ENCODE measurements around the gene FTSJ3. TPM values are rescaled to one million over a fixed set of nuclear protein-coding genes. Genes with fewer than 3 reads are reported as not detected.

Gene FTSJ3
- total and polyA plus RNA-seq, 2 of the 13 experiments (the other 11 are each of a cell fraction or from before 2014, with no cell fraction given) = 26.0 to 64.2 TPM

GRCh38 chr17:63841350-63842172 lies 14.1 kb upstream of the FTSJ3 start (continued):
- TF ChIP-seq SMAD3 (CRISPR knock-in tag; IDR thresholded peaks at IDR 0.05) = no peak
- TF ChIP-seq ZNF44 (CRISPR knock-in tag; IDR thresholded peaks at IDR 0.05) = peak; percentile 68; the same call in 1 of the 2 replicates
- TF ChIP-seq, protein P1, sequence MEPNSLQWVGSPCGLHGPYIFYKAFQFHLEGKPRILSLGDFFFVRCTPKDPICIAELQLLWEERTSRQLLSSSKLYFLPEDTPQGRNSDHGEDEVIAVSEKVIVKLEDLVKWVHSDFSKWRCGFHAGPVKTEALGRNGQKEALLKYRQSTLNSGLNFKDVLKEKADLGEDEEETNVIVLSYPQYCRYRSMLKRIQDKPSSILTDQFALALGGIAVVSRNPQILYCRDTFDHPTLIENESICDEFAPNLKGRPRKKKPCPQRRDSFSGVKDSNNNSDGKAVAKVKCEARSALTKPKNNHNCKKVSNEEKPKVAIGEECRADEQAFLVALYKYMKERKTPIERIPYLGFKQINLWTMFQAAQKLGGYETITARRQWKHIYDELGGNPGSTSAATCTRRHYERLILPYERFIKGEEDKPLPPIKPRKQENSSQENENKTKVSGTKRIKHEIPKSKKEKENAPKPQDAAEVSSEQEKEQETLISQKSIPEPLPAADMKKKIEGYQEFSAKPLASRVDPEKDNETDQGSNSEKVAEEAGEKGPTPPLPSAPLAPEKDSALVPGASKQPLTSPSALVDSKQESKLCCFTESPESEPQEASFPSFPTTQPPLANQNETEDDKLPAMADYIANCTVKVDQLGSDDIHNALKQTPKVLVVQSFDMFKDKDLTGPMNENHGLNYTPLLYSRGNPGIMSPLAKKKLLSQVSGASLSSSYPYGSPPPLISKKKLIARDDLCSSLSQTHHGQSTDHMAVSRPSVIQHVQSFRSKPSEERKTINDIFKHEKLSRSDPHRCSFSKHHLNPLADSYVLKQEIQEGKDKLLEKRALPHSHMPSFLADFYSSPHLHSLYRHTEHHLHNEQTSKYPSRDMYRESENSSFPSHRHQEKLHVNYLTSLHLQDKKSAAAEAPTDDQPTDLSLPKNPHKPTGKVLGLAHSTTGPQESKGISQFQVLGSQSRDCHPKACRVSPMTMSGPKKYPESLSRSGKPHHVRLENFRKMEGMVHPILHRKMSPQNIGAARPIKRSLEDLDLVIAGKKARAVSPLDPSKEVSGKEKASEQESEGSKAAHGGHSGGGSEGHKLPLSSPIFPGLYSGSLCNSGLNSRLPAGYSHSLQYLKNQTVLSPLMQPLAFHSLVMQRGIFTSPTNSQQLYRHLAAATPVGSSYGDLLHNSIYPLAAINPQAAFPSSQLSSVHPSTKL (CRISPR knock-in tag; IDR thresholded peaks at IDR 0.05) = no peak
- TF ChIP-seq, protein P2, sequence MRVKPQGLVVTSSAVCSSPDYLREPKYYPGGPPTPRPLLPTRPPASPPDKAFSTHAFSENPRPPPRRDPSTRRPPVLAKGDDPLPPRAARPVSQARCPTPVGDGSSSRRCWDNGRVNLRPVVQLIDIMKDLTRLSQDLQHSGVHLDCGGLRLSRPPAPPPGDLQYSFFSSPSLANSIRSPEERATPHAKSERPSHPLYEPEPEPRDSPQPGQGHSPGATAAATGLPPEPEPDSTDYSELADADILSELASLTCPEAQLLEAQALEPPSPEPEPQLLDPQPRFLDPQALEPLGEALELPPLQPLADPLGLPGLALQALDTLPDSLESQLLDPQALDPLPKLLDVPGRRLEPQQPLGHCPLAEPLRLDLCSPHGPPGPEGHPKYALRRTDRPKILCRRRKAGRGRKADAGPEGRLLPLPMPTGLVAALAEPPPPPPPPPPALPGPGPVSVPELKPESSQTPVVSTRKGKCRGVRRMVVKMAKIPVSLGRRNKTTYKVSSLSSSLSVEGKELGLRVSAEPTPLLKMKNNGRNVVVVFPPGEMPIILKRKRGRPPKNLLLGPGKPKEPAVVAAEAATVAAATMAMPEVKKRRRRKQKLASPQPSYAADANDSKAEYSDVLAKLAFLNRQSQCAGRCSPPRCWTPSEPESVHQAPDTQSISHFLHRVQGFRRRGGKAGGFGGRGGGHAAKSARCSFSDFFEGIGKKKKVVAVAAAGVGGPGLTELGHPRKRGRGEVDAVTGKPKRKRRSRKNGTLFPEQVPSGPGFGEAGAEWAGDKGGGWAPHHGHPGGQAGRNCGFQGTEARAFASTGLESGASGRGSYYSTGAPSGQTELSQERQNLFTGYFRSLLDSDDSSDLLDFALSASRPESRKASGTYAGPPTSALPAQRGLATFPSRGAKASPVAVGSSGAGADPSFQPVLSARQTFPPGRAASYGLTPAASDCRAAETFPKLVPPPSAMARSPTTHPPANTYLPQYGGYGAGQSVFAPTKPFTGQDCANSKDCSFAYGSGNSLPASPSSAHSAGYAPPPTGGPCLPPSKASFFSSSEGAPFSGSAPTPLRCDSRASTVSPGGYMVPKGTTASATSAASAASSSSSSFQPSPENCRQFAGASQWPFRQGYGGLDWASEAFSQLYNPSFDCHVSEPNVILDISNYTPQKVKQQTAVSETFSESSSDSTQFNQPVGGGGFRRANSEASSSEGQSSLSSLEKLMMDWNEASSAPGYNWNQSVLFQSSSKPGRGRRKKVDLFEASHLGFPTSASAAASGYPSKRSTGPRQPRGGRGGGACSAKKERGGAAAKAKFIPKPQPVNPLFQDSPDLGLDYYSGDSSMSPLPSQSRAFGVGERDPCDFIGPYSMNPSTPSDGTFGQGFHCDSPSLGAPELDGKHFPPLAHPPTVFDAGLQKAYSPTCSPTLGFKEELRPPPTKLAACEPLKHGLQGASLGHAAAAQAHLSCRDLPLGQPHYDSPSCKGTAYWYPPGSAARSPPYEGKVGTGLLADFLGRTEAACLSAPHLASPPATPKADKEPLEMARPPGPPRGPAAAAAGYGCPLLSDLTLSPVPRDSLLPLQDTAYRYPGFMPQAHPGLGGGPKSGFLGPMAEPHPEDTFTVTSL (CRISPR knock-in tag; IDR thresholded peaks at IDR 0.05; ENCODE audit: borderline replicate concordance) = no peak; the same call in 1 of the 2 replicates
- TF ChIP-seq ZUFSP (CRISPR knock-in tag; IDR thresholded peaks at IDR 0.05; ENCODE audit: borderline replicate concordance) = no peak
- 0 out of 2 replicates have a peak, but pooled peaks have one; percentile 48 for TF ChIP-seq MAF1 (CRISPR knock-in tag; IDR thresholded peaks at IDR 0.05; ENCODE audit: borderline replicate concordance)
- TF ChIP-seq, protein P3, sequence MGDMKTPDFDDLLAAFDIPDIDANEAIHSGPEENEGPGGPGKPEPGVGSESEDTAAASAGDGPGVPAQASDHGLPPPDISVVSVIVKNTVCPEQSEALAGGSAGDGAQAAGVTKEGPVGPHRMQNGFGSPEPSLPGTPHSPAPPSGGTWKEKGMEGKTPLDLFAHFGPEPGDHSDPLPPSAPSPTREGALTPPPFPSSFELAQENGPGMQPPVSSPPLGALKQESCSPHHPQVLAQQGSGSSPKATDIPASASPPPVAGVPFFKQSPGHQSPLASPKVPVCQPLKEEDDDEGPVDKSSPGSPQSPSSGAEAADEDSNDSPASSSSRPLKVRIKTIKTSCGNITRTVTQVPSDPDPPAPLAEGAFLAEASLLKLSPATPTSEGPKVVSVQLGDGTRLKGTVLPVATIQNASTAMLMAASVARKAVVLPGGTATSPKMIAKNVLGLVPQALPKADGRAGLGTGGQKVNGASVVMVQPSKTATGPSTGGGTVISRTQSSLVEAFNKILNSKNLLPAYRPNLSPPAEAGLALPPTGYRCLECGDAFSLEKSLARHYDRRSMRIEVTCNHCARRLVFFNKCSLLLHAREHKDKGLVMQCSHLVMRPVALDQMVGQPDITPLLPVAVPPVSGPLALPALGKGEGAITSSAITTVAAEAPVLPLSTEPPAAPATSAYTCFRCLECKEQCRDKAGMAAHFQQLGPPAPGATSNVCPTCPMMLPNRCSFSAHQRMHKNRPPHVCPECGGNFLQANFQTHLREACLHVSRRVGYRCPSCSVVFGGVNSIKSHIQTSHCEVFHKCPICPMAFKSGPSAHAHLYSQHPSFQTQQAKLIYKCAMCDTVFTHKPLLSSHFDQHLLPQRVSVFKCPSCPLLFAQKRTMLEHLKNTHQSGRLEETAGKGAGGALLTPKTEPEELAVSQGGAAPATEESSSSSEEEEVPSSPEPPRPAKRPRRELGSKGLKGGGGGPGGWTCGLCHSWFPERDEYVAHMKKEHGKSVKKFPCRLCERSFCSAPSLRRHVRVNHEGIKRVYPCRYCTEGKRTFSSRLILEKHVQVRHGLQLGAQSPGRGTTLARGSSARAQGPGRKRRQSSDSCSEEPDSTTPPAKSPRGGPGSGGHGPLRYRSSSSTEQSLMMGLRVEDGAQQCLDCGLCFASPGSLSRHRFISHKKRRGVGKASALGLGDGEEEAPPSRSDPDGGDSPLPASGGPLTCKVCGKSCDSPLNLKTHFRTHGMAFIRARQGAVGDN (CRISPR knock-in tag; IDR thresholded peaks at IDR 0.05) = peak; percentile 58

Measured in HepG2 (cell line).